ENCODE results near the gene POC1A.

- TF ChIP-seq CTCF (optimal IDR thresholded peaks at IDR 0.05 in 1 of 3, IDR thresholded peaks at IDR 0.05 in 1 of 3, conservative IDR thresholded peaks at IDR 0.05 in 1 of 3; ENCODE audit: extremely low read depth in 1 of 3, insufficient read depth in 2 of 3, low read length in 3 of 3) (no peak), EZH2 (IDR thresholded peaks at IDR 0.05; ENCODE audit: low read length) (no peak)
Observed at GRCh38 chr3:52108302-52109232, 45.7 kb downstream of the POC1A start.

All from keratinocyte (primary cell).